Adipocyte (in vitro differentiated cells): Measurements from ENCODE around the gene COG3.
A peak's percentile ranks its signal among the peaks of the same experiment; 100 is the strongest.

Experiments
- DNase-seq: peaks from one replicate; pipeline ENCODE4 v3.0.0-alpha.2; 2015; ENCODE audit warnings: low read depth
- H3K27me3 ChIP-seq: replicated peaks from 2 replicates; pipeline ENCODE4 v1.7.0; 2013; ENCODE audit warnings: mild to moderate bottlenecking, low read length, moderate library complexity; ENCODE audit not compliant: control insufficient read depth, insufficient read depth
- H3K36me3 ChIP-seq: 2 replicates; pipeline ENCODE4 v1.7.0; 2013; ENCODE audit warnings: low read length, mild to moderate bottlenecking, moderate library complexity; ENCODE audit not compliant: control insufficient read depth, insufficient read depth, severe bottlenecking
- H3K4me1 ChIP-seq: 2 replicates; pipeline ENCODE4 v1.7.0; 2013; ENCODE audit warnings: mild to moderate bottlenecking, low read length, moderate library complexity; ENCODE audit not compliant: control insufficient read depth, insufficient read depth
- H3K4me3 ChIP-seq: 2 replicates; pipeline ENCODE4 v1.7.0; 2013; ENCODE audit warnings: mild to moderate bottlenecking, low read length, moderate library complexity
- H3K9ac ChIP-seq: 2 replicates; pipeline ENCODE4 v1.7.0; 2013; ENCODE audit warnings: mild to moderate bottlenecking, low read length, moderate library complexity
- H3K9me3 ChIP-seq: 2 replicates; pipeline ENCODE4 v1.7.0; 2013; ENCODE audit warnings: mild to moderate bottlenecking, low read length, moderate library complexity; ENCODE audit not compliant: control insufficient read depth

The COG3 gene

DNA sequence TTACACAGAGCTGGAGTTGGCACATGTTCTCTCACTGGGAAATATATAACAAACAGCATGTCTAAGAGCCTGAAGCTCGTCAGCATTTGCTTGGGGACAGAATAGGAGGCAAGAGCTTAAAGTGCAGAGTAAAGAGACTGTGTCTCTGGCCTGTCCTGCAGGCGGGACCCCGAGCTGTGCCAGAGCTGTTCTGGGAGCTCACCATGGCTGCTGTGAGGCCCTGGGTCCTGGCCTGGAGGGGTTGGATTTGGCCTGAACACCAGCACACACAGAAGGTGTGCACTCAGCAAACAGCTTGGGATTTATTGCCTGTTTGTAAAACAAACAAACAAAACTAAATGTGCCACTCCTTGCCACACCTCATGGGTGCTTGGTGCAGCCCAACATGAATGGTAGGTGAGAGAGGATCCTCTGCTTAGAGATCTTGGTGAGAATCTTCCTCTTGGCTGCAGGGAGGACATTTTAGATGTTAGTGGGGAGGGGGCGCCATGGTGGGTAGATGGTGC is 89.9 kb downstream of the COG3 start:
- H3K9me3 ChIP-seq: no peaks in the 10 kb centered on the region
- H3K36me3 ChIP-seq: no peaks in the 10 kb centered on the region
- H3K27me3 ChIP-seq: peaks cover 38% of the 10 kb centered on the region
- no peak for DNase-seq
- no peak overlapping the region for H3K9ac ChIP-seq
- H3K4me1 ChIP-seq: no peaks in the 10 kb centered on the region
- H3K4me3 ChIP-seq: no peak overlapping the region

GRCh38 chr13:45564133-45564776 is 99.5 kb downstream of the COG3 start:
- H3K27me3 ChIP-seq: peaks cover 25% of the 10 kb centered on the region
- no peaks in the 10 kb centered on the region for H3K36me3 ChIP-seq
- DNase-seq: peak; percentile 69
- peaks cover 3% of the 10 kb centered on the region for H3K4me1 ChIP-seq
- H3K9me3 ChIP-seq: no peaks in the 10 kb centered on the region
- H3K4me3 ChIP-seq: no peak overlapping the region
- no peak overlapping the region for H3K9ac ChIP-seq

GRCh38 chr13:45565331-45565730 is 100.6 kb downstream of the COG3 start:
- Histone ChIP-seq H3K27me3 (peaks cover 32% of the 10 kb centered on the region), H3K9me3 (no peaks in the 10 kb centered on the region)
- no peak for DNase-seq

DNA sequence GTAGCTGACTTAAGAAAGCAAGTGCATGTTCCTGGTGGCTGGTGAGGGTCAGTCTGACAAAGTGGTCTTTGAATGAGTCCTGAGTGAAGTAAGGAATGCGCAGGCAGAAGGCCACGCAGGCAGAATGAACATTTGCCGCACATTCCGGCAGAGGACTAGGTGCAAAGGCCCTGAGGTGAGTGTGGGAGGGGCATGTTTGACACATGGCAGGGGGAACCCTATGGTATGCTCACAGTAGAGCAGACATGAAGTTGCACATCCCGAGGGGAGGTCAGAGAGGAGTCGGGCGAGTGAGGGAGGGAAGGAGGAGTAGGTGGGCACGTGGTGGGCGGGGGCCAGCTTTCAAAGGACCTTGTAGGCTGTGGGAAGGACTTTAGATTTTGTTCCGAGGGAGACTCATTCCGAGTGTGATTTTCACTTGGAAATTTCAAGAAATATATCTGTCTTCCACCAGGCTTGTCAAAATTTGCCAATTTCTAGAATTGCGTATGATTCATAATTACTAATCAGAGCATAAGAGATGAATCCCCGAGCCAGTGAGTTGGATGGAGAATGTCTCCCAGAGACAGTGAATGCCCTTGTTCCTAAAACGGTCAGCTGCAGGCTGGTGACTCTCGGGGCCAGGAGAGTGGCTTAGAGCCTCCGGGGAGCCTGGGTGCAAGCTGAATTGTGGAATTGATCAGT is 110.5 kb downstream of the COG3 start:
- H3K9ac ChIP-seq: no peak overlapping the region

More at GRCh38 chr13:45565331-45565730, 100.6 kb downstream of the COG3 start:
- H3K4me3 ChIP-seq: no peak overlapping the region
- H3K9ac ChIP-seq: no peak overlapping the region
- H3K36me3 ChIP-seq: no peaks in the 10 kb centered on the region
- H3K4me1 ChIP-seq: peaks cover 3% of the 10 kb centered on the region

GRCh38 chr13:45575830-45576180 is 111.1 kb downstream of the COG3 start:
- Histone ChIP-seq H3K9me3 (no peaks in the 10 kb centered on the region), H3K27me3 (peaks cover 55% of the 10 kb centered on the region), H3K9ac (no peak overlapping the region), H3K36me3 (no peaks in the 10 kb centered on the region), H3K4me1 (peaks cover 5% of the 10 kb centered on the region), H3K4me3 (no peak overlapping the region)
- no peak for DNase-seq

More for the DNA sequence above, 110.5 kb downstream of the COG3 start:
- no peak for DNase-seq
- no peaks in the 10 kb centered on the region for H3K36me3 ChIP-seq
- H3K4me3 ChIP-seq: no peak overlapping the region
- peaks cover 55% of the 10 kb centered on the region for H3K27me3 ChIP-seq
- H3K4me1 ChIP-seq: peaks cover 5% of the 10 kb centered on the region
- no peaks in the 10 kb centered on the region for H3K9me3 ChIP-seq

- Histone ChIP-seq H3K4me1 (peaks cover 5% of the 10 kb centered on the region), H3K9me3 (no peaks in the 10 kb centered on the region), H3K9ac (no peak overlapping the region), H3K27me3 (peaks cover 53% of the 10 kb centered on the region), H3K4me3 (no peak overlapping the region), H3K36me3 (no peaks in the 10 kb centered on the region)
- DNase-seq: no peak
Observed at GRCh38 chr13:45576466-45576865, 111.7 kb downstream of the COG3 start.

- Histone ChIP-seq H3K9ac (no peak overlapping the region), H3K9me3 (no peaks in the 10 kb centered on the region), H3K27me3 (peaks cover 70% of the 10 kb centered on the region), H3K36me3 (no peaks in the 10 kb centered on the region), H3K4me1 (no peaks in the 10 kb centered on the region), H3K4me3 (no peak overlapping the region)
- DNase-seq: no peak
Observed at GRCh38 chr13:45582408-45583076, 117.8 kb downstream of the COG3 start.

DNA sequence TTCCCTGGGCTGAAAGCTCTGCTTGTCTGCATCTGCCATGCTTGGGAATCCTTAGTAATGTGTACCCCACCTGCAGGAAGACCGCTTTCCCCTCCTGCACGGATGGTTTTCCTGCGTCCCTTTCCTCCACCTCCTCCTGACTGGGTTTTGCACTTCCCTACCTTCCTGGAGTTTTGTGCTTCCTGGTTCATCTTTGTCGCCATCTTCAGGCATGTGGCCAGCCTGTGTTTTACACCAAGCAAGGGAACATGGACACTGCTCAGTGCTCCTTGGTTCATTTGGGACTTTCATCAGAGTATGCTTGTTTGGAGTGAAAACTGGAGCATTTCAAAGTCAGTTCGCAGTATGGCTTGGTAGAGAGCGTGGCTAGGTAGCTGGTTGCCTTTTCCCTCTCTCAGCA is 120.1 kb downstream of the COG3 start:
- no peaks in the 10 kb centered on the region for H3K9me3 ChIP-seq
- H3K36me3 ChIP-seq: no peaks in the 10 kb centered on the region
- no peaks in the 10 kb centered on the region for H3K4me1 ChIP-seq
- no peak overlapping the region for H3K9ac ChIP-seq
- H3K4me3 ChIP-seq: no peak overlapping the region
- peaks cover 63% of the 10 kb centered on the region for H3K27me3 ChIP-seq
- no peak for DNase-seq
